Skeletal muscle tissue (tissue), 4 donors: ENCODE results near the gene MLX. TPM values are rescaled to one million over a fixed set of nuclear protein-coding genes. Genes with fewer than 3 reads are reported as not detected.

Experiments
- H3K27ac ChIP-seq: one replicate; pipeline ENCODE4 v1.7.0; 2013; ENCODE audit warnings: mild to moderate bottlenecking, low read depth, low read length, inconsistent platforms
- H3K27me3 ChIP-seq, 3 donors: one replicate each; pipeline ENCODE4 v1.7.0; 2013; ENCODE audit warnings: low read length in 3 of 3; ENCODE audit not compliant: control insufficient read depth in 3 of 3, insufficient read depth in 3 of 3
- H3K36me3 ChIP-seq, 3 donors: one replicate each; pipeline ENCODE4 v1.7.0; 2013; ENCODE audit warnings: low read length in 3 of 3; ENCODE audit not compliant: control insufficient read depth in 3 of 3, insufficient read depth in 3 of 3
- H3K4me1 ChIP-seq, 3 donors: one replicate each; pipeline ENCODE4 v1.7.0; 2013; ENCODE audit warnings: low read length in 3 of 3, mild to moderate bottlenecking in 3 of 3; ENCODE audit not compliant: control insufficient read depth in 3 of 3, insufficient read depth in 3 of 3
- H3K4me3 ChIP-seq, 3 donors: one replicate each; pipeline ENCODE4 v1.7.0; 2013; ENCODE audit warnings: low read length in 3 of 3
- H3K9ac ChIP-seq, 3 donors: one replicate each; pipeline ENCODE4 v1.7.0; 2013; ENCODE audit warnings: low read length in 3 of 3, mild to moderate bottlenecking in 3 of 3, moderate library complexity in 2 of 3, low read depth in 1 of 3
- H3K9me3 ChIP-seq, 3 donors: one replicate each; pipeline ENCODE4 v1.7.0; 2013; ENCODE audit warnings: low read length in 3 of 3; ENCODE audit not compliant: control insufficient read depth in 3 of 3
- total RNA-seq: library from RNA; depleted of rRNA; stranded (reverse); fragments of >200 nt; gene quantifications from one replicate; pipeline ENCODE4 v1.2.3, GENCODE V29; 2014
- donor health status: Osteomylitis.

Gene MLX, protein sequence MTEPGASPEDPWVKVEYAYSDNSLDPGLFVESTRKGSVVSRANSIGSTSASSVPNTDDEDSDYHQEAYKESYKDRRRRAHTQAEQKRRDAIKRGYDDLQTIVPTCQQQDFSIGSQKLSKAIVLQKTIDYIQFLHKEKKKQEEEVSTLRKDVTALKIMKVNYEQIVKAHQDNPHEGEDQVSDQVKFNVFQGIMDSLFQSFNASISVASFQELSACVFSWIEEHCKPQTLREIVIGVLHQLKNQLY
- 21.9 TPM for total RNA-seq

DNA sequence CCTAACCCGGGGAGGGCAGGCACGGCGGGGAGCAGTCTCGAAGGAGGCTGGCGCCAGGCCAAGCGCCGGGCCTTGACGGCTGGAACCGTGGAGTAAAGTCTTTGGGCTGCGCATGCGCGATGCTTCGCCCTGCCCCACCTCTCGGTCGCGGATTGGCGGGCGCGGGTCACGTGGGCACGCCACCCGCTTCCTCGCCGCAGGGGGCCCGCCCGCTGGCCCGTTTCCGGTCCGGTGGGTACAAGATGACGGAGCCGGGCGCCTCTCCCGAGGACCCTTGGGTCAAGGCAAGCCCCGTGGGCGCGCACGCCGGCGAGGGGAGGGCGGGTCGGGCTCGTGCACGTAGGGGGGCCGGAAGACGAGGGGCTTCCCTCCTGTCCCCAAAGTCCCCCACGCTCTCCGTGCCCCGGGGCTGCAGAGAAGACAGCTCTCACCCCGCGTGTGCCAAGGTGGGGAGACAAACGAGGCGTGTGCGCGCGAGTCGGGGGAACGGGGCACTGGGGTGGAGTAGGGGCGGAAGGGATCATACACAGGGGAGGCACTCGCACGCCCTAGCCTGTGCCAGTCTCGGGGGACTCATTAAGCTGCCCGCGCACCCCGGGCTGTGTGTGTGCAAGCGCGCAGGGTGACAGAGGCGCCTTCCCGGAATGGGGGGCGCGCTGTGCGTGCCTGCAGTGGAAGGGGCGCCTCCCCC lies at the start of gene MLX:
Gene MLX, plus strand, starts transcription at position 218 of the 691 bp plus-strand sequence. Its CDS starts 25 bp downstream, at position 243.
- Histone ChIP-seq H3K4me3 (peak within 1 kb of the TSS; percentile 77 to 91 (median 91)), H3K9ac (peak within 1 kb of the TSS; percentile 81 to 95 (median 90)), H3K27me3 (no peaks in the 10 kb centered on the region), H3K9me3 (no peaks in the 10 kb centered on the region), H3K36me3 (peaks cover 52 to 58% (median 56%) of the 10 kb centered on the region in 3 donors), H3K4me1 (peaks cover 39 to 52% (median 48%) of the 10 kb centered on the region in 3 donors), H3K27ac (peak within 1 kb of the TSS; percentile 81)

DNA sequence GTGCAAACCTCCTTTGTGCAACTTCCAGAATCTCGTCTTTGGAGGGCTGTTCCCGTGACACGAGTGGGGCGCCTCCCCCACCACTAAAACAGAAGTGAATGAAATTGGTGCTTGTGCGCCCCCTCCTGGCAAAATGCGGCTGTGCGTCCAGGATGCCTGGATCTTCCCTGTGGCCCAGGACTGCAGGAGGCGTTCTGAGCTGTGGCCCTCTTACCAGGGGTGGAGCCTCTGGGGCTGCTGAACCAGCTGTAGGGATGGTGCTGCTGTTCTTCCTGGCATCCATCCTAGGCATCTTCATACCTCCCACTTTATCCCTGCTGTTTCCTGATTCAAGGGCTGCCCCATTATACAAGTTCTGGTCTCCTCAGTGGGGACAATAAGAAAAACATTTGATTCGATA lies 49.4 kb upstream of the MLX start:
- Histone ChIP-seq H3K4me3 (no peak overlapping the region), H3K36me3 (peaks cover 35 to 56% (median 36%) of the 10 kb centered on the region in 3 donors), H3K4me1 (peaks cover 65 to 75% (median 67%) of the 10 kb centered on the region in 3 donors), H3K27ac (peak overlapping the region; percentile 92), H3K27me3 (no peaks in the 10 kb centered on the region), H3K9me3 (no peaks in the 10 kb centered on the region), H3K9ac (peak overlapping the region in 1 of 3 donors; percentile 40)

DNA sequence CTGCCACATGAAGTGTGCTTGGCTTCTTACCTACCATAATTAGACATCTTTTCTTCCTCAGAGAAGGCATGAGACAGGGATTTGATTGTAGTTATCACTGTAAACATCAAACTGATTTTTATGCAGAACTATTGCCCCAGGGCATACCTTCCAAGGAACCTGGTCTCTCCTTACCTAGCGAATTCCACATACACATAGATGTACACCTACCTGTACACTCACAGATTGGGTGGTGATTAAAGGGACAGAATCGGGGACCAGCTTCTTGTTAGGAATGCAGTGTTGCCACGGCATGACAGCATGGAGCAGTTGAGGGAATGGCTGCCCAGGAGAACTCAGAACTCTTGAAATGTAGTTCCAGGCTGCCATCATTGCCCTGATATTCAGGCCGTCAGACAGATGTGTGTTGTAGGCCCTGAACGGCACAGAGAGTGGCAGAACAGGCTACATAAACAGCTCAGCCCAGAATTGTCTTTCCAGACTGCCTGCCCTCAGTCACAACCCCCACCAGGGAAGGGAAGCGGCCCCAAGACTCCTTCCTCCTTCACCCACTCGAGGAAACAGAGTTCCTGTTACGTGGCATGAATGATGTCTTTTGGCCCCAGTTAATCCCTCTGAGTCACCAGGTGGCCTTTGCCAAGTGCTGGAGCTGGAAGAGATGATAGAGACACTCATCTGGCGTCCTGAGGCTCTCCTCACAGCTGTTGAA lies 48.7 kb upstream of the MLX start:
- H3K4me1 ChIP-seq = peaks cover 69 to 77% (median 73%) of the 10 kb centered on the region in 3 donors
- H3K27ac ChIP-seq = peak overlapping the region; percentile 92
- no peaks in the 10 kb centered on the region for H3K27me3 ChIP-seq
- H3K4me3 ChIP-seq = peak overlapping the region in 2 of 3 donors; percentile 3 to 15
- no peaks in the 10 kb centered on the region for H3K9me3 ChIP-seq
- H3K9ac ChIP-seq = peak overlapping the region; percentile 25 to 40 (median 35)
- peaks cover 35 to 63% (median 42%) of the 10 kb centered on the region in 3 donors for H3K36me3 ChIP-seq

DNA sequence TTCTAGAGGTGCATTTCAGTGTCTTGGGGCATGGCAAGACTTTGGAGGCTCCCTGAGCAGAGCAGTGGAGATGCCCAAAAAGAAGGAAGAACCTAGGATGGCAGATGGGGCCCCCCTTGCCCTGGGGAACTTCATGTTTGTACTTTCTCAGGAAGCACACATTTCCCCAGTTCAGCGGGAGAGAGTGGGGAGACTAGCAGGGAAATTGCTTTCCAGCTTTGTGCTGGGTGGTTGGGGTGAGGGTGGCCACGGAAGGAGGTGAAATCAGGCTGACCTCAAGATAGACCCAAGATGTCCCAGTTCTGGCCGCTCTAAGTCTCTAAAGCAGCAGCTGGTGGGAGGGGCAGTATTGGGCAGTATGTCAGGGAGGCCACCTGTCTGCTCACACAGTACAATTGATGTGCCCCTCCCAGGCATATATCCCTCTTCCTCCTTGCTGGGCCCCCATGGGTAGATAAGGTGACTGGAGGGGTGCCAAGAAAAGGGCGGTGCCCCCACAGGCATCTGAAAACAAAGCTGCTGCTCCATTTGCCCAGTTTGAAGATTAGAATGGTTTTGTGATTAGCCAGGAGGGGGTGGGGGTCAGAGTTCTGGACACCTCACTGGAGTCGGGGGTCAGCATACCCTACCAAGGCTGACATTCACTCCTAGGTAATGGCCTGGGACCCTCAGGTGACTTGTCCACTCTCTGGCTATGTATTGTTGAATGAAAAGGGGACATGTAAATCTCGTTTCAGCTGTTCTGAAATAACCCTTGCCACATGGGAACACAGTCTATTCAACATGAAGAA lies 48.0 kb upstream of the MLX start:
- peaks cover 29 to 58% (median 36%) of the 10 kb centered on the region in 3 donors for H3K36me3 ChIP-seq
- H3K4me1 ChIP-seq = peaks cover 64 to 76% (median 74%) of the 10 kb centered on the region in 3 donors
- no peaks in the 10 kb centered on the region for H3K27me3 ChIP-seq
- no peaks in the 10 kb centered on the region for H3K9me3 ChIP-seq
- H3K4me3 ChIP-seq = peak overlapping the region in 1 of 3 donors; percentile 52
- peak overlapping the region; percentile 92 for H3K27ac ChIP-seq
- H3K9ac ChIP-seq = peak overlapping the region; percentile 39 to 73 (median 44)

DNA sequence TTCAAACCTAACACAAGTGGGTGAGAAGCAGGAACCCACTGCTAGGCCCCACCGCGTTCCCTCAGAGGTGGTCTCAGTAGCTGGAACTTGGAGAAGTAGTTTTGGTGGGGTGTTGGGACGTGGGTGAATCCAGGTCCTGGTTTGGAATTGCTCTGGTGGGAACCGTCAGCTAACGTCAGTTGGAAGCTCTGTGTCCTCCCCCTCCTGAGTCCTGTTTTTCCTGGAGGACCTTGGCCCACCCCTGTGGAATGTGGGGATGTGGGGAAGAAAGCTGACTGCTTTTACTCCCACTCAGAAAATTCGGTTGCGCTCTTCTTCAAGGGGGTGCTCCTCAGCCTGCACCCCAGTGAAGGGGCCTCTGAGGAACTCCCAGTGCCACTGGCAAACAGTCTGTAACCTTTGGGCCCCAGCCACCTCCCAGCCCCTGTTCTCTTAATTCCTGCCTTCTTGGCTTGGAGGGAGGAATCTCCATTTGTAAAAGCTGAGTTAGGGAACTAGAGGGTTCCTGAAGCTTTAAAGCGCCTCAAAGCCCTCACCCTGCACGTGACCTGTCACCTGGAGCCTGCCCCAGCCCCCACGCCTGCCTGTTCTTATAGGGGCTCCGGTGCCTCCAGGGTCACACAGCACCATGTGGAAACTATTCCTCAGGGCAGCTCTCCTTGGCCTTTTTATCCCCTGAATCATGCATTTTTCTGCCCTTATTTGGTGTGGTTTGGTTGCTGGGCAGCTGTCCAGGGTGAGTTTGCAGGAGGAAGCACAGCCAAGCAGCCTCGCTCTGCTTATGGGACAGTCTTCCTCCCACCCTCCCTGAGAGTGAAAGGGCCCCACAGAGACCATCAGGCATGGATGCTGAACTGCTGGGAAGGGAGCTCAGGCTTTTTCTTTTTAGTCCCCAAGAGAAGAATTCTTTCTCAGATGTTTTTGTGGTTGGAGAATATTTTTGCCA lies 47.1 kb upstream of the MLX start:
- Histone ChIP-seq H3K27ac (peak overlapping the region; percentile 92), H3K4me3 (peak overlapping the region in 1 of 3 donors; percentile 52), H3K9me3 (no peaks in the 10 kb centered on the region), H3K4me1 (peaks cover 64 to 80% (median 72%) of the 10 kb centered on the region in 3 donors), H3K9ac (peak overlapping the region; percentile 40 to 73 (median 44)), H3K27me3 (no peaks in the 10 kb centered on the region), H3K36me3 (peaks cover 21 to 49% (median 28%) of the 10 kb centered on the region in 3 donors)

DNA sequence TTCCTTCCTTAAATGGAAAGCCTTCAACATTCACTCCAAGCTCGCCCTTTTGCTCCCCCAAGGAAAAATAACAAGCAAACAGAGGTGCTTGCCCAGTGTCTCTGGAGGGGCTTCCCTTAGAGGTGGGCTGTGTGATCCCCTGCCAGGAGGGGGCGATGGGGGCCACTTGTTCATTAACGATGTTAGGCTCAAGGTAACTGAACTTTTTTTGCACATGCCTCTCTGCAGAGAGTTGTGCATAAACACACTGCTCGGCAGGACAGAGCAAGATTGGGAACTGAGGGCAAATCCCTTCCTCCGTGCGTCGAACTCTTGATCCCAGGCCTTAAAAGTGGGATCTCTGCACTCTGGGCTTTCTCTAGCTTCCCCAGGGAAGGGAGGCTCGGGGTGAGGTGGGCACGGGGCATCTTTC lies 46.4 kb upstream of the MLX start:
- peaks cover 70 to 81% (median 72%) of the 10 kb centered on the region in 3 donors for H3K4me1 ChIP-seq

DNA sequence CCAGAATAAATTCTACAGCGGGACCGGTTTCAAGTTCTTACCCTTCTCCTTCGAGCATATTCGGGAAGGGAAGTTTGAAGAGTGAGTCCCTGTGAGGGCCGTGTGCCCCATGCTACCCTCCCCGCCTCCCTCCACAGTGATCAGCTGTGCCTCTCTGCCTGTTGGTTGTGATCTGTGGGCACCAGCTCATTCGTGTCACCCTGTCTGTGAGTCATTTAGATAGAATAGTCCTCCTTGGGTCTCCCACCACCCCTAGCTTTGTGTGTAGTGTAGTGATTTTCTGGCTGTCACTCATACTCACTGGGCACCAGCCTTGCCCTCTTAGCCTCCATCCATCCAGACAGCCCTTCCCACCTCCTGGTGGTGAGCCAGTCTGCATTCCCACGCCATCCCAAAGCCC lies 45.9 kb upstream of the MLX start:
- peak overlapping the region; percentile 3 to 32 (median 22) for H3K4me3 ChIP-seq
- H3K27me3 ChIP-seq = no peaks in the 10 kb centered on the region
- H3K4me1 ChIP-seq = peaks cover 71 to 81% (median 73%) of the 10 kb centered on the region in 3 donors
- peaks cover 19 to 45% (median 27%) of the 10 kb centered on the region in 3 donors for H3K36me3 ChIP-seq
- H3K9me3 ChIP-seq = no peaks in the 10 kb centered on the region
- peak overlapping the region; percentile 92 for H3K27ac ChIP-seq
- H3K9ac ChIP-seq = peak overlapping the region; percentile 1 to 73 (median 50)

More for the DNA sequence above, 46.4 kb upstream of the MLX start:
- H3K27ac ChIP-seq = peak overlapping the region; percentile 92
- H3K36me3 ChIP-seq = peaks cover 19 to 48% (median 27%) of the 10 kb centered on the region in 3 donors
- no peaks in the 10 kb centered on the region for H3K27me3 ChIP-seq
- H3K4me3 ChIP-seq = no peak overlapping the region
- no peaks in the 10 kb centered on the region for H3K9me3 ChIP-seq
- H3K9ac ChIP-seq = peak overlapping the region in 2 of 3 donors; percentile 50 to 73

DNA sequence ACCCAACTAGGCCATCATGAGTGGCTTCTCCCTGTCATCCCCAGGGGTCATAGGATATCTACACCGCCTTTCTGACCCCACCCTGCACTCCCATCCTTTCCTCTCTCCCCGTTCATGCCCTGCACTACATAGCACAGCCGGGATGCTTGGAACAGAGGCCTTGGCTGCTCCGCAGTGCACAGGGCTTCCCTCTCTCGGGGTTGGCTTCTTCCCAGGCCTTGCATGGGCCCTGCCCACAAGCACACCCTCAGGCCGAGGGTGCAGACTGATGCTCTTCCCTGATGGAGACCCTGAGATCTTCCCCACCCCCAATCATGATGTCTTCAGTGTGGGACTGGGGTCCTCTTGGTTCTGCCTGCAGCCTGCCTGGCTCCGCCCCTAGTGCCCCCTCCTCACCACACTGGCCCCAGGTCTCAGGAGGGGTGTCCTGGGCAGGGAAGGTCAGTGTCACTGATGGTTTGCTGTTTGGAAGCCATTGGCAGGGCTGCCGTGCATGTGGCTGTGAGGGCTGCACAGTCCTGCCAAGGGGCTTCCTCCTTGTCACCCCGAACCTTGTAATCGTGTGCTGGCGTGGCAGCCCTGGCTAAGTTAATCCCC lies 45.1 kb upstream of the MLX start:
- Histone ChIP-seq H3K9me3 (no peaks in the 10 kb centered on the region), H3K27me3 (no peaks in the 10 kb centered on the region), H3K9ac (peak overlapping the region; percentile 20 to 73 (median 32)), H3K27ac (peak overlapping the region; percentile 92), H3K4me3 (peak overlapping the region in 1 of 3 donors; percentile 35), H3K4me1 (peaks cover 63 to 76% (median 70%) of the 10 kb centered on the region in 3 donors), H3K36me3 (peaks cover 12 to 38% (median 20%) of the 10 kb centered on the region in 3 donors)
